Measurements from ENCODE around the gene MORN5.
"Not testable (repeated sequence)": the region's sequence is repeated elsewhere in the genome, so short reads cannot be mapped to it uniquely, and the experiment has no call there.

The MORN5 gene

DNA sequence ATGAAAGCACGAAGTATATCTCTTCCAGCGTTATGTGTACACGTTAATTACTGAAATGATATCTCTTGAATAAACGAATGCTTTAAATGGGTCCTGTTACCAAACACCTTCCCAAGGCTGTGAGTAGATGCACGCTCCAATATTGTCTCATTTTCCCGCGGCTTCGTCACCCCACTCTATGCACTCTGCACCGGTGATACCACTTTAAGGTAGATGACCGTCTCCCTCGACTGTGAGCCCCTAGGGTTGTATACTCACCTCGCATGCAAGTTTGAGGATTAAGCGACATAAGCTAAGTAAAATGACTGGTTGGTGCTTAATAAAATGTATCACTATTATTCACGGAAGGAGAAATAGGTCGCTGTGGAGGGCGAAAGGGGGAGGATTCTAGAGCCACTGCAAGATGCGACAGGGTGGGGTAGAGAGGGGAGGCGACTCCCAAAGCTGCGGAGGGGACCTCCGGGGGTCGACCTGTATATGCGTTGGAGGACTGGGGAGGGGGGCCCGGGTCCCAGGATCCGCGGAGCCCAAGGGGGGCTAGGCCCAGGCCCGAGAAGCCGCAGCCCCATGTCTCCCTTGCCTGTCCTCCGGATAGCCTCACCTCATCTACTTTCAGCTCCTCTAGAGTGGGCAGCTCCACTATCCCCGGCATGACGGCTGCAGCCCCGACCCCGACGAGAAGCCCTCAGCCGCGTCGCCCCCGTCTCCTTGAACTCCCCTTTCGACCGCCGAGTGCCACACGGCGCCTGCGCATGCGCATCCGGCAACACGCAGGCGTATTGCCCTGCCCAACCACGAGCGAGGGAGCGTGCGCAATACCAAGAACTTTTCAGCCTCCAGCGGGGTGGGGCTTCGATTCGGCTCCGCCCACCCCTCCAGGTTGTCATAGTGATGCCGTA lies at the start of gene MORN5, which contains the start of gene NDUFA8:
TSS of gene MORN5 (plus strand) at position 883 of the 899 bp plus-strand sequence. CDS start 65 bp downstream, outside the sequence.
TSS of gene NDUFA8 (minus strand) at position 754 of the 899 bp plus-strand sequence. CDS start at position 652, 102 bp downstream.
- peaks cover 3% of the 10 kb centered on the region for H3K27me3 ChIP-seq (ENCODE audit: control insufficient read depth, insufficient read depth, low read length)
- no peaks in the 10 kb centered on the region for H3K4me1 ChIP-seq (ENCODE audit: control insufficient read depth, insufficient read depth, low read length)
- peak within 1 kb of the TSS; percentile 93 for H3K9ac ChIP-seq (ENCODE audit: low read depth, low read length)
- H3K36me3 ChIP-seq (ENCODE audit: control insufficient read depth, insufficient read depth, low read length), result no peaks in the 10 kb centered on the region
- peak within 1 kb of the TSS; percentile 88 for H3K4me3 ChIP-seq (ENCODE audit: low read depth, low read length)
- no peaks in the 10 kb centered on the region for H3K9me3 ChIP-seq (ENCODE audit: control insufficient read depth, insufficient read depth, low read length)

- Histone ChIP-seq H3K4me1 (ENCODE audit: control insufficient read depth, insufficient read depth, low read length) (no peaks in the 10 kb centered on the region), H3K27me3 (ENCODE audit: control insufficient read depth, insufficient read depth, low read length) (no peaks in the 10 kb centered on the region), H3K9me3 (ENCODE audit: control insufficient read depth, insufficient read depth, low read length) (no peaks in the 10 kb centered on the region), H3K9ac (ENCODE audit: low read depth, low read length) (no peak overlapping the region), H3K36me3 (ENCODE audit: control insufficient read depth, insufficient read depth, low read length) (no peaks in the 10 kb centered on the region), H3K4me3 (ENCODE audit: low read depth, low read length) (no peak overlapping the region)
Measured at GRCh38 chr9:122110100-122110833, 49.4 kb upstream of the MORN5 start.

GRCh38 chr9:122111413-122112085 lies 48.2 kb upstream of the MORN5 start:
- H3K9ac ChIP-seq (ENCODE audit: low read depth, low read length), result no peak overlapping the region
- H3K4me1 ChIP-seq (ENCODE audit: control insufficient read depth, insufficient read depth, low read length), result peaks cover 7% of the 10 kb centered on the region
- H3K9me3 ChIP-seq (ENCODE audit: control insufficient read depth, insufficient read depth, low read length), result no peaks in the 10 kb centered on the region
- no peak overlapping the region for H3K4me3 ChIP-seq (ENCODE audit: low read depth, low read length)
- H3K27me3 ChIP-seq (ENCODE audit: control insufficient read depth, insufficient read depth, low read length), result no peaks in the 10 kb centered on the region
- no peaks in the 10 kb centered on the region for H3K36me3 ChIP-seq (ENCODE audit: control insufficient read depth, insufficient read depth, low read length)

DNA sequence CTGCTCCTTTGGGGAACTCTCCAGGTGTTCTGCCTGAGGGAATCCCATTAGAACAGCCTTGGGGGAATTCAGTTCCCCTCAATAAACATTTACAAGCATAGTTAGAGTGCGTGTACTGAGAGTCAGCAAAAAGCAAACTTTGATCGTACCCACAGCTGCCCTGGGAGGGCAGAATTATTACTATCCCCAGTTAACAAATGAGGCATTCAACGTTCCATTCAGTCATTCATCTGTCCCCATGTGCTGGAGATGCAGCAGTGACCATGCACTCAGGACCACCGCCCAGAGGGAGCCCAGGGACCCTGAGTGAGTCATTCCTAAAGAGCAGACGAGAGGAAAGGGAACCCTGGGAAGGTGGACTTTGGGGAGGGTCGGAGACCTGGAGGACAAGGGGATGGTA lies 47.5 kb upstream of the MORN5 start:
- Histone ChIP-seq H3K27me3 (ENCODE audit: control insufficient read depth, insufficient read depth, low read length) (no peaks in the 10 kb centered on the region), H3K4me1 (ENCODE audit: control insufficient read depth, insufficient read depth, low read length) (peaks cover 7% of the 10 kb centered on the region), H3K36me3 (ENCODE audit: control insufficient read depth, insufficient read depth, low read length) (no peaks in the 10 kb centered on the region), H3K4me3 (ENCODE audit: low read depth, low read length) (no peak overlapping the region), H3K9me3 (ENCODE audit: control insufficient read depth, insufficient read depth, low read length) (no peaks in the 10 kb centered on the region), H3K9ac (ENCODE audit: low read depth, low read length) (no peak overlapping the region)

GRCh38 chr9:122113574-122113973 lies 46.1 kb upstream of the MORN5 start:
- H3K9ac ChIP-seq (ENCODE audit: low read depth, low read length), result no peak overlapping the region
- no peaks in the 10 kb centered on the region for H3K9me3 ChIP-seq (ENCODE audit: control insufficient read depth, insufficient read depth, low read length)
- H3K36me3 ChIP-seq (ENCODE audit: control insufficient read depth, insufficient read depth, low read length), result no peaks in the 10 kb centered on the region
- peaks cover 7% of the 10 kb centered on the region for H3K4me1 ChIP-seq (ENCODE audit: control insufficient read depth, insufficient read depth, low read length)
- no peaks in the 10 kb centered on the region for H3K27me3 ChIP-seq (ENCODE audit: control insufficient read depth, insufficient read depth, low read length)
- H3K4me3 ChIP-seq (ENCODE audit: low read depth, low read length), result no peak overlapping the region

GRCh38 chr9:122115176-122116035 lies 44.3 kb upstream of the MORN5 start:
- no peak overlapping the region for H3K4me3 ChIP-seq (ENCODE audit: low read depth, low read length)

GRCh38 chr9:122116040-122116439 lies 43.7 kb upstream of the MORN5 start:
- Histone ChIP-seq H3K9me3 (ENCODE audit: control insufficient read depth, insufficient read depth, low read length) (no peaks in the 10 kb centered on the region), H3K36me3 (ENCODE audit: control insufficient read depth, insufficient read depth, low read length) (no peaks in the 10 kb centered on the region), H3K9ac (ENCODE audit: low read depth, low read length) (no peak overlapping the region), H3K4me1 (ENCODE audit: control insufficient read depth, insufficient read depth, low read length) (peaks cover 7% of the 10 kb centered on the region), H3K27me3 (ENCODE audit: control insufficient read depth, insufficient read depth, low read length) (no peaks in the 10 kb centered on the region), H3K4me3 (ENCODE audit: low read depth, low read length) (no peak overlapping the region)

More at GRCh38 chr9:122115176-122116035, 44.3 kb upstream of the MORN5 start:
- Histone ChIP-seq H3K9ac (ENCODE audit: low read depth, low read length) (no peak overlapping the region), H3K9me3 (ENCODE audit: control insufficient read depth, insufficient read depth, low read length) (no peaks in the 10 kb centered on the region), H3K36me3 (ENCODE audit: control insufficient read depth, insufficient read depth, low read length) (no peaks in the 10 kb centered on the region), H3K4me1 (ENCODE audit: control insufficient read depth, insufficient read depth, low read length) (peaks cover 7% of the 10 kb centered on the region), H3K27me3 (ENCODE audit: control insufficient read depth, insufficient read depth, low read length) (no peaks in the 10 kb centered on the region)

DNA sequence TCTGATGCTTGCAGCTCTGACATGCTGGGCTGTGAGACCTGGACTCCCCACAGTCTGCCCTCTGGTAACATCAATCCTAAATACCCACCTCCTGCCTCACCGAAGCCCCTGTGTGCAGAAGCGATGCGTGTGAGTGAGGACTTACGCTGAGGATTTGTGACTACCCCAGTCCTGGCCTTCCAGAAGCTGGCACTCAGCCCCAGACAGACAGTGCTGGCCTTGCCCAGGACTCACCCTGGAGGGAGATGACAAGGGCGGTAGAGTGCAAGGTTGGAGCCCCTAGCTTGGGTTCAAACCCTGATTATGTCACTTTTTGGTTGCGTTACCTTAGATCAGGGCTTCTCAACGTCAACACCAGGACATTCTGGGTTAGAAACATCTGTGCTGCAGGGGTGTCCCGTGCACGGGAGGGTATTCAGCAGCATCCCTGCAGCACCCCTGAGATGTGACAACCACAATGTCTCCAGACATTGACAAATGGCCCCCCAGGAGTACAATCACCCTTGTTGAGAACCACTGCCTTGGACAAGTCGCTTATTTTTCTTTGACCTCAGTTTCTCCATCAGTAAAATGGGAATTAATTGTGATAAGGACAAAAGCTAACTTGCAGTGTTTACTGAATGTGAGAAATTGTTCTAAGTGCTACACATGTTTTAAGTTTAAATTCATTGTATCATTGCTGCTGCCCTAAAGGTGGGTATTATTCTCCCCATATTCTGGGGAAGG lies 43.1 kb upstream of the MORN5 start:
- Histone ChIP-seq H3K27me3 (ENCODE audit: control insufficient read depth, insufficient read depth, low read length) (no peaks in the 10 kb centered on the region), H3K9ac (ENCODE audit: low read depth, low read length) (no peak overlapping the region), H3K4me1 (ENCODE audit: control insufficient read depth, insufficient read depth, low read length) (peaks cover 7% of the 10 kb centered on the region), H3K36me3 (ENCODE audit: control insufficient read depth, insufficient read depth, low read length) (no peaks in the 10 kb centered on the region), H3K4me3 (ENCODE audit: low read depth, low read length) (no peak overlapping the region), H3K9me3 (ENCODE audit: control insufficient read depth, insufficient read depth, low read length) (no peaks in the 10 kb centered on the region)

DNA sequence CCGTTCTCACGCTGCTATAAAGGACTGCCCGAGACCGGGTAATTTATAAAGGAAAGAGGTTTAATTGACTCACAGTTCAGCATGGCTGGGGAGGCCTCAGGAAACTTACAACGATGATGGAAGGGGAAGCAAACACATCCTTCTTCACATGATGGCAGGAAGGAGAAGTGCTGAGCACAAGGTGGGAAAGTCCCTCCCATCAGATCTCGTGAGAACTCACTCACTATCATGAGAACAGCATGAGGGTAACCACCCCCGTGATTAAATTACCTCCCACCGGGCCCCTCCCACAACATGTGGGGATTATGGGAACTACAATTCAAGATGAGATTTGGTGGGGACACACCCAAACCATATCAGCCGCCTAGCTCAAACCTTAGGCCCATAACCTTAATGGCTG lies 42.5 kb upstream of the MORN5 start:
- H3K9me3 ChIP-seq (ENCODE audit: control insufficient read depth, insufficient read depth, low read length); H3K27me3 ChIP-seq (ENCODE audit: control insufficient read depth, insufficient read depth, low read length); H3K9ac ChIP-seq (ENCODE audit: low read depth, low read length); H3K36me3 ChIP-seq (ENCODE audit: control insufficient read depth, insufficient read depth, low read length); H3K4me1 ChIP-seq (ENCODE audit: control insufficient read depth, insufficient read depth, low read length); H3K4me3 ChIP-seq (ENCODE audit: low read depth, low read length): not testable (repeated sequence)

DNA sequence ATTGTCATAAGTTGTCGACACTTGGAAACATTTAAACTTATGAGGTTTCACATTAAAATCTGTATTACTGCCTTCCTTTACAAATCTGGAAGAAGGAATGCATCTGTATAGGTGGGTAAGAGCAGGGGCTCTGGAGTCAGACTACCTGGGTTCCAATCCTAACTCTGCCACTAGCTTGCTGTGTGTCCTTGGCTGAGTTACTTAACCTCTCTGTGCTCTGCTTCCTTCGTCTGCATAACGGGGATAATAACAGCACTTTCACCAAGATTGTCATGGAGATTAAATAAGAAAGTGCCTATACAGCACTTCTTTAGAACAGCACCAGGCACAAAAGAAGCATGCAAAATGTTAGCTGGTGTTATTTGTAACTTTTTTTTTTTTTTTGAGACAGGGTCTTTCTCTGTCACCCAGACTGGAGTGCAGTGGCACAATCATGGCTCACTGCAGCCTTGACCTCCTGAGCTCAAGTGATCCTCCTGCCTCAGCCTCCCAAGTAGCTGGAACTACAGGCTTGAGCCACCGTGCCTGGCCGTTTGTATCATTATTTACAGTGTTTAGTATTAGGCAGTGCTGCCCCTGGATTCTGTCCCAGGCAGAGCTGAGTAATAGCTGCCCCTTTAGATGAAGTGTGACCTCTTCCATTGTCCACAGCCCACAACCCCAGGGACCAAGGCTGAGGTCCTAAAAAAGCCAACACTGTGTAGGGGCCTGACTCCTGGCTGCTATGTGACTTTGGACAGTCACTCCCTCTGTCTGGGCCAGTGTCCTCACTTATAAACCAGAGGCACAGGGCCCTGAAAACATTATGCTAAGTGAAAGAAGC lies 41.2 kb upstream of the MORN5 start:
- Histone ChIP-seq H3K36me3 (ENCODE audit: control insufficient read depth, insufficient read depth, low read length) (no peaks in the 10 kb centered on the region), H3K27me3 (ENCODE audit: control insufficient read depth, insufficient read depth, low read length) (no peaks in the 10 kb centered on the region), H3K9me3 (ENCODE audit: control insufficient read depth, insufficient read depth, low read length) (no peaks in the 10 kb centered on the region), H3K4me3 (ENCODE audit: low read depth, low read length) (no peak overlapping the region), H3K9ac (ENCODE audit: low read depth, low read length) (no peak overlapping the region), H3K4me1 (ENCODE audit: control insufficient read depth, insufficient read depth, low read length) (peaks cover 10% of the 10 kb centered on the region)
